ELF-1 (cell line): ENCODE data around the gene EIF5A2.
"Not testable (repeated sequence)": the region's sequence is repeated elsewhere in the genome, so short reads cannot be mapped to it uniquely, and the experiment has no call there.

Source experiments
- DNase-seq: peaks from one replicate; pipeline ENCODE4 v3.0.0-alpha.2; 2016; ENCODE audit warnings: low read depth, low spot score

EIF5A2 gene

GRCh38 chr3:170908235-170909116 lies at the start of gene EIF5A2:
TSS of gene EIF5A2 (minus strand) at chr3:170908637. CDS start at chr3:170907806, 831 bp downstream.
- DNase-seq, result peak; percentile 96

GRCh38 chr3:170956647-170957046 lies 48.2 kb upstream of the EIF5A2 start:
- no peak for DNase-seq

- DNase-seq, result no peak
These were observed 45.3 kb upstream of the EIF5A2 start for GRCh38 chr3:170953736-170954135.

GRCh38 chr3:170953229-170953628 lies 44.8 kb upstream of the EIF5A2 start:
- DNase-seq, result no peak

GRCh38 chr3:170949211-170949610 lies 40.8 kb upstream of the EIF5A2 start:
- DNase-seq, result no peak

GRCh38 chr3:170947018-170947769 lies 38.8 kb upstream of the EIF5A2 start:
- no peak for DNase-seq

GRCh38 chr3:170942011-170942410 lies 33.6 kb upstream of the EIF5A2 start:
- no peak for DNase-seq

GRCh38 chr3:170941551-170941950 lies 33.1 kb upstream of the EIF5A2 start:
- no peak for DNase-seq

- not testable (repeated sequence) for DNase-seq
These were observed 24.6 kb upstream of the EIF5A2 start for GRCh38 chr3:170933039-170933438.

- DNase-seq, result not testable (repeated sequence)
These were observed 15.1 kb upstream of the EIF5A2 start for GRCh38 chr3:170923553-170923952.

- no peak for DNase-seq
These were observed 10.3 kb upstream of the EIF5A2 start for GRCh38 chr3:170918715-170919114.

GRCh38 chr3:170914690-170915089 lies 6.3 kb upstream of the EIF5A2 start:
- DNase-seq, result no peak

GRCh38 chr3:170914212-170914611 lies 5.8 kb upstream of the EIF5A2 start:
- no peak for DNase-seq

- DNase-seq, result no peak
These were observed 2.6 kb upstream of the EIF5A2 start for GRCh38 chr3:170911051-170911450.

GRCh38 chr3:170910542-170910941 lies 2.1 kb upstream of the EIF5A2 start:
- DNase-seq, result no peak

- DNase-seq, result no peak
These were observed 879 bp upstream of the EIF5A2 start for GRCh38 chr3:170909129-170909903.

GRCh38 chr3:170907637-170908234 lies 701 bp downstream of the EIF5A2 start:
- peak; percentile 20 for DNase-seq

GRCh38 chr3:170905862-170906261 lies 2.6 kb downstream of the EIF5A2 start:
- DNase-seq, result no peak

GRCh38 chr3:170903123-170903522 lies 5.3 kb downstream of the EIF5A2 start:
- no peak for DNase-seq

GRCh38 chr3:170899455-170899854 lies 9.0 kb downstream of the EIF5A2 start:
- DNase-seq, result no peak

GRCh38 chr3:170897978-170898377 lies 10.5 kb downstream of the EIF5A2 start:
- DNase-seq, result no peak
